GM18951 (cell line): ENCODE measurements around the gene RANGRF.

Experiments
- POLR2A ChIP-seq: IDR thresholded peaks from 4 replicates; pipeline ENCODE4 v1.6.1; 2011; ENCODE audit warnings: mild to moderate bottlenecking; ENCODE audit not compliant: insufficient read length, insufficient read depth; ENCODE audit errors: extremely low read depth
- in situ Hi-C: fragments of 300-500 bp; cut with MboI; formaldehyde crosslinking; loops from one replicate; pipeline ENCODE4 v1.12.0; 2022; ENCODE audit warnings: low sequenced_read_pairs, mixed read lengths, inconsistent platforms; ENCODE audit not compliant: unreplicated experiment

The RANGRF gene

GRCh38 chr17:8314797-8315763 is 26.6 kb downstream of the RANGRF start:
- in situ Hi-C loops, result no loop called here
- no peak for TF ChIP-seq POLR2A

GRCh38 chr17:8315764-8316217 is 27.3 kb downstream of the RANGRF start:
- no peak for TF ChIP-seq POLR2A
- in situ Hi-C loops, result no loop called here

GRCh38 chr17:8318010-8318935 is 29.8 kb downstream of the RANGRF start:
- in situ Hi-C loops, result no loop called here
- no peak for TF ChIP-seq POLR2A

GRCh38 chr17:8320262-8320661 is 31.8 kb downstream of the RANGRF start:
- in situ Hi-C loops, result no loop called here

GRCh38 chr17:8320990-8321389 is 32.5 kb downstream of the RANGRF start:
- in situ Hi-C loops, result no loop called here
- no peak for TF ChIP-seq POLR2A

More at GRCh38 chr17:8320262-8320661, 31.8 kb downstream of the RANGRF start:
- TF ChIP-seq POLR2A, result no peak

- in situ Hi-C loops, result no loop called here
- TF ChIP-seq POLR2A, result no peak
Observed at GRCh38 chr17:8322061-8322460, 33.6 kb downstream of the RANGRF start.

- in situ Hi-C loops, result no loop called here
- TF ChIP-seq POLR2A, result no peak
Observed at GRCh38 chr17:8324132-8324531, 35.7 kb downstream of the RANGRF start.

GRCh38 chr17:8324923-8325322 is 36.5 kb downstream of the RANGRF start:
- in situ Hi-C loops, result no loop called here
- TF ChIP-seq POLR2A, result no peak

GRCh38 chr17:8326511-8327302 is 38.2 kb downstream of the RANGRF start:
- TF ChIP-seq POLR2A, result no peak
- in situ Hi-C loops, result no loop called here

GRCh38 chr17:8327303-8327649 is 38.8 kb downstream of the RANGRF start:
- in situ Hi-C loops, result no loop called here
- TF ChIP-seq POLR2A, result no peak

GRCh38 chr17:8332128-8332527 is 43.7 kb downstream of the RANGRF start:
- in situ Hi-C loops, result no loop called here
- TF ChIP-seq POLR2A, result no peak

- TF ChIP-seq POLR2A, result no peak
- in situ Hi-C loops, result no loop called here
Observed at GRCh38 chr17:8332688-8333087, 44.2 kb downstream of the RANGRF start.
